ENCODE measurements around the gene RXRG.
"Not testable (repeated sequence)": the region's sequence is repeated elsewhere in the genome, so short reads cannot be mapped to it uniquely, and the experiment has no call there.

RXRG gene

DNA sequence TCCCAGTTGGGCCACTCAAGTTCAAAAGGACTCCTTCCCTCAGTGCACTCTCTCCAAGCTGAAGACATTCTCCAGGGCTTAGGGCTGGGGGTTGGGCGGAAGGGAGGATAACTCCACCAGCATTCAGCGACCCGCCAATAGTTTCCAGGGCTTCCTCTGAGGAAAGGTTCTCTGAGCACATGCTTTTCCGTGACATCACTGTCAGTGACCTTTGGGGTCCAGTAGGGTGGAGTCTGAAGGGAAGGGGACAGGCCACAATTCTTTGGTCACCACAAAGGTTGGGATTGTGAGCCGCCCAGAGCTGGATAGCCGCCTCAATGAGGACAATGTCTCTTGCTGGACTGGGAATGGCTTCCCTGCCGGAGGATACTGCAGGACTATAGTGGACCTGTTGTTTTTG is 22.8 kb upstream of the RXRG start:
- DNase-seq (ENCODE audit: low read depth), result no peak
- H3K4me3 ChIP-seq (ENCODE audit: low read depth, low read length), result no peak overlapping the region

DNA sequence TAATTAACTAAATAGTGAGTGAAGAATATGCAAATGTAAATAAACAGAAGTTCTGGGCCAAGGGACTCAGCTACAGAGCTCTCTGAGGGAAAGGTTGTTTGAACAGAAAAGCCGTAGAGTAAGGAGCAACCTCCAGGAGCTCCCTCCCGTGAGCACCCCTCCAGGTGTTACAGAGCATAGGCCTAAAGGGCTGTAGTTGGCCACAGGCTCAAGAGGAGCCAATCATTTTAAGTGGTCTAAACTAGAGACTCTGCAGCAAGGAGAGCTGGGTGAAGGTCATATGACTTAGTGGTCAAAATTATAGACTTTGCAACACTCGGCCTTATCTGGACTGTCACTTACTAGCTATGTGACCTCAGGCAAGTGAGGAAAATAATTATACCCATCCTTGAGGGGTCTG is 19.1 kb upstream of the RXRG start:
- TF ChIP-seq, protein P1, sequence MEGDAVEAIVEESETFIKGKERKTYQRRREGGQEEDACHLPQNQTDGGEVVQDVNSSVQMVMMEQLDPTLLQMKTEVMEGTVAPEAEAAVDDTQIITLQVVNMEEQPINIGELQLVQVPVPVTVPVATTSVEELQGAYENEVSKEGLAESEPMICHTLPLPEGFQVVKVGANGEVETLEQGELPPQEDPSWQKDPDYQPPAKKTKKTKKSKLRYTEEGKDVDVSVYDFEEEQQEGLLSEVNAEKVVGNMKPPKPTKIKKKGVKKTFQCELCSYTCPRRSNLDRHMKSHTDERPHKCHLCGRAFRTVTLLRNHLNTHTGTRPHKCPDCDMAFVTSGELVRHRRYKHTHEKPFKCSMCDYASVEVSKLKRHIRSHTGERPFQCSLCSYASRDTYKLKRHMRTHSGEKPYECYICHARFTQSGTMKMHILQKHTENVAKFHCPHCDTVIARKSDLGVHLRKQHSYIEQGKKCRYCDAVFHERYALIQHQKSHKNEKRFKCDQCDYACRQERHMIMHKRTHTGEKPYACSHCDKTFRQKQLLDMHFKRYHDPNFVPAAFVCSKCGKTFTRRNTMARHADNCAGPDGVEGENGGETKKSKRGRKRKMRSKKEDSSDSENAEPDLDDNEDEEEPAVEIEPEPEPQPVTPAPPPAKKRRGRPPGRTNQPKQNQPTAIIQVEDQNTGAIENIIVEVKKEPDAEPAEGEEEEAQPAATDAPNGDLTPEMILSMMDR (conservative IDR thresholded peaks at IDR 0.05; ENCODE audit: low read depth, low read length), result no peak
- DNase-seq (ENCODE audit: low read depth), result no peak
- no peak overlapping the region for H3K4me3 ChIP-seq (ENCODE audit: low read depth, low read length)

More for the DNA sequence above, 22.8 kb upstream of the RXRG start:
- TF ChIP-seq, protein P1 (conservative IDR thresholded peaks at IDR 0.05; ENCODE audit: low read depth, low read length), result no peak

DNA sequence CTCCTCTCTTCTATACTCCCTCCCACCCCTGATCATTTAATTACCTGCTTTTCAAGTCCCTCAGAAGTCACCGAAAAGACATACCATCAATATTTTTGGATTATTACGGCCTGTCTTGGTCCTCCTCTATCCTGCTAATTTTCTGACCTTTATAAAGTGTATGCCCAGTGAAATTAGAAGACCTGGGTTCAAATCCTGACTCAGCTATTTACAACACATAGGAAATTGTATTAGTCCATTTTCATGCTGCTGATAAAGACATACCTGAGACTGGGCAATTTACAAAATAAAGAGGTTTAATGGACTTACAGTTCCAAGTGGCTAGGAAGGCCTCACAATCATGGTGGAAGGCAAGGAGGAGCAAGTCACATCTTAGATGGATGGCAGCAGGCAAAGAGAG is 14.8 kb upstream of the RXRG start:
- H3K4me3 ChIP-seq (ENCODE audit: low read depth, low read length); DNase-seq (ENCODE audit: low read depth): not testable (repeated sequence)

DNA sequence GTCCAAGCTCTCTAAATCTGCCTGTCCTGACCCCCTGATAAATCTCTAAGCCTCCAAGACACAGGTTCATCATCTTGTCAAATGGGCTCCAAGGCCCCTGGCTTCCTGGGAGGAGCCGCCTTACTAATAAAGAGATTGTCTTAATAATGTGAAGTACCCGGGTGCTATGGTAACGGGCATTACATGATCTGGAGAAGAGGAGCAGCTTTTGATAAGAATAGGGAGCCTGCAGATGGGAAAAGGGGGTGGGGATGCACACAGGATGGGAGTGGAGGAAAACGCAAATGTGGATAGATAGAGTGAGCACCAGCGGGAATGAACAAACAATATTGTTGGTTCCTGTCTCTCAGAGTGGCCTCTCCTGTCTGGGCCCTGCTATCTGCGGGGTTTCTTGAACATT is 11.9 kb upstream of the RXRG start:
- no peak for DNase-seq (ENCODE audit: low read depth)
- TF ChIP-seq, protein P1 (conservative IDR thresholded peaks at IDR 0.05; ENCODE audit: low read depth, low read length), result no peak
- H3K4me3 ChIP-seq (ENCODE audit: low read depth, low read length), result no peak overlapping the region

DNA sequence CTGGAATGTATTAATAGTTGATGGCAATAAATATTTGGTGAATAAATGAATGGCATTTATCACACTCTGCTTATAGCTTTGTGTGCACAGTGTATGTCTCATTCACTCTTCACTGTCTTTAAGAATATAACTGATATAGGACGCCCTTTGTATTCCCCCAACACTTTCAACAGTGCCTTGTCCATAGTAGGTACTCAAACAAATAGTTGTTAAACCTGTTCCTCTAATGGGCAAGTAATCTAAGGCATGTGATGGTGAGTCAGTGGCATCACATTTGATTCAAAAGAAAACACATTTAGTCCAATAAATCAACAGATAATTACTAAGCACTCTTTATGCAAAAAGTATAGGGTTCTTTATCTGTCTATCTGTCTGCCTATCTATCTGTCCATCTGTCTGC is 11.2 kb upstream of the RXRG start:
- DNase-seq (ENCODE audit: low read depth), result no peak
- no peak overlapping the region for H3K4me3 ChIP-seq (ENCODE audit: low read depth, low read length)
- TF ChIP-seq, protein P1 (conservative IDR thresholded peaks at IDR 0.05; ENCODE audit: low read depth, low read length), result no peak

DNA sequence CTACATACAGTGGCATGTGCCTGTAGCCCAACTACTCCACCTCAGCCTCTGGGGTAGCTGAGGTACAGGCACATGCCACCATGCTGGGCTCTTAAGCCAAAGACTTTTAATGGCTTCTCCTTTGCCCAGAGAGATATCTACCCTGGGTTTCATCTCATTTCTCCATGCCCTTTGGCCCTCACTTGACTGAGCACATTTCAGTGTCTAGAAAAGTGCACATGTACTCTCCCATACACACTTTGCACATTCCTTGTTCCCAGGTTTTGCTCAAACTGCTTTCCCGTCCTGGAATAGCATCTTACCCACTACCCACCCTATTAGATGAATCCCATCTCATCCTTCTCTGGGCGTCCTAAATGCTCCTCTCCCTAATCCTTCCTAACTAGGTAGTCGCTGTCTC is 10.2 kb upstream of the RXRG start:
- H3K4me3 ChIP-seq (ENCODE audit: low read depth, low read length), result no peak overlapping the region
- TF ChIP-seq, protein P1 (conservative IDR thresholded peaks at IDR 0.05; ENCODE audit: low read depth, low read length), result no peak
- no peak for DNase-seq (ENCODE audit: low read depth)

DNA sequence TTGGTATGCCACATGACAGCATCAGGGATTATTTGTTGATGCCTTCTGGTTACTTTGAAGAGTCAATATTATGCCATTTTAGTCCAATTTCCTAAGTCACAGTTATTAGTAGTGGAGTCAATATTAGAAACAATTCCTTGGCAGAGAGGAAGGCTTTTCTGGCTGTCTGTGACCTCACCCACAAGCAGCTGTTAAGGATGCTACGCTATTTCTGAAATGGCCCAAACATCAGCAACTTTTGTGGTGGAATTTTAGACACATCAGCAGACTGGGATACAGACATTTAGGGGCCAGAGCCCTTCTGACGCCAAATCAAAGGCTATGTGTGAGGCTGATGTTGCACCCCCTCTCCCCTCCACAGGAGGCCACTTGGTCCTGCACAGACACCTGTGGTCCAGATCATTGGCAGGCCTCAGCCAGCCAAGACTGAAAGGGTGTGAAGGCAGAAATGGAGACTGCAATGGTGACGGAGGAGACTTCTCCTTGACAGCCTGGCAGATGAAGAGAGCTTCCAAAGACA is 9.2 kb upstream of the RXRG start:
- TF ChIP-seq, protein P1 (conservative IDR thresholded peaks at IDR 0.05; ENCODE audit: low read depth, low read length), result no peak
- no peak for DNase-seq (ENCODE audit: low read depth)
- no peak overlapping the region for H3K4me3 ChIP-seq (ENCODE audit: low read depth, low read length)
